Nephron (organoid): ENCODE measurements around the gene NTPCR.

Source experiments
- H3K27ac Mint-ChIP-seq, 3 experiments: 2 replicates each; pipeline ENCODE4 v1.8.0; 2020; ENCODE audit warnings: mixed read lengths in 3 of 3, mild to moderate bottlenecking in 2 of 3, moderate library complexity in 1 of 3
- H3K27me3 Mint-ChIP-seq: 2 replicates; pipeline ENCODE4 v1.8.0; 2021; ENCODE audit warnings: low read depth, mild to moderate bottlenecking, moderate library complexity, mixed read lengths
- H3K36me3 Mint-ChIP-seq: 2 replicates; pipeline ENCODE4 v1.8.0; 2020; ENCODE audit warnings: low read depth, mixed read lengths
- H3K4me1 Mint-ChIP-seq: 2 replicates; pipeline ENCODE4 v1.8.0; 2020; ENCODE audit warnings: mixed read lengths
- H3K4me3 Mint-ChIP-seq, 3 experiments: 2 replicates each; pipeline ENCODE4 v1.8.0; 2020; ENCODE audit warnings: mild to moderate bottlenecking in 3 of 3, mixed read lengths in 3 of 3, moderate library complexity in 2 of 3
- H3K9me3 Mint-ChIP-seq: 2 replicates; pipeline ENCODE4 v1.8.0; 2020; ENCODE audit warnings: mixed read lengths
- CTCF ChIP-seq, 3 experiments: fragments of 200-600 bp; sonication (generic); IDR thresholded peaks; one replicate each; pipeline ENCODE4 v1.5.0; 2021; ENCODE audit warnings: antibody characterized with exemption in 3 of 3; ENCODE audit not compliant: unreplicated experiment in 3 of 3

NTPCR gene

GRCh38 chr1:233012021-233012420 is 61.6 kb downstream of the NTPCR start:
- no peak overlapping the region for H3K27ac Mint-ChIP-seq
- no peaks in the 10 kb centered on the region for H3K9me3 Mint-ChIP-seq
- H3K4me3 Mint-ChIP-seq, result no peak overlapping the region
- H3K36me3 Mint-ChIP-seq, result peaks cover 20% of the 10 kb centered on the region
- H3K27me3 Mint-ChIP-seq, result peaks cover 5% of the 10 kb centered on the region
- H3K4me1 Mint-ChIP-seq, result peaks cover 17% of the 10 kb centered on the region
- TF ChIP-seq CTCF (IDR thresholded peaks at IDR 0.05; ENCODE audit: unreplicated experiment in 3 of 3), result no peak

- H3K27me3 Mint-ChIP-seq, result peaks cover 11% of the 10 kb centered on the region
- no peak overlapping the region for H3K4me3 Mint-ChIP-seq
- H3K4me1 Mint-ChIP-seq, result peaks cover 45% of the 10 kb centered on the region
- TF ChIP-seq CTCF (IDR thresholded peaks at IDR 0.05; ENCODE audit: unreplicated experiment in 3 of 3), result no peak
- H3K36me3 Mint-ChIP-seq, result peaks cover 20% of the 10 kb centered on the region
- no peaks in the 10 kb centered on the region for H3K9me3 Mint-ChIP-seq
- H3K27ac Mint-ChIP-seq, result no peak overlapping the region
Measured at GRCh38 chr1:233015965-233016364, 65.6 kb downstream of the NTPCR start.

- H3K27me3 Mint-ChIP-seq, result peaks cover 11% of the 10 kb centered on the region
- H3K27ac Mint-ChIP-seq, result no peak overlapping the region
- peaks cover 19% of the 10 kb centered on the region for H3K36me3 Mint-ChIP-seq
- H3K4me3 Mint-ChIP-seq, result no peak overlapping the region
- H3K9me3 Mint-ChIP-seq, result no peaks in the 10 kb centered on the region
- no peak for TF ChIP-seq CTCF (IDR thresholded peaks at IDR 0.05; ENCODE audit: unreplicated experiment in 3 of 3)
- H3K4me1 Mint-ChIP-seq, result peaks cover 45% of the 10 kb centered on the region
Measured at GRCh38 chr1:233016798-233017197, 66.4 kb downstream of the NTPCR start.

GRCh38 chr1:233019083-233019482 is 68.7 kb downstream of the NTPCR start:
- H3K27ac Mint-ChIP-seq, result peak overlapping the region; percentile 5 to 77 (median 55)
- peaks cover 51% of the 10 kb centered on the region for H3K4me1 Mint-ChIP-seq
- H3K4me3 Mint-ChIP-seq, result peak overlapping the region in 1 of 3 experiments; percentile 2
- no peaks in the 10 kb centered on the region for H3K9me3 Mint-ChIP-seq
- no peak for TF ChIP-seq CTCF (IDR thresholded peaks at IDR 0.05; ENCODE audit: unreplicated experiment in 3 of 3)
- peaks cover under 1% of the 10 kb centered on the region for H3K36me3 Mint-ChIP-seq
- H3K27me3 Mint-ChIP-seq, result peaks cover 6% of the 10 kb centered on the region

GRCh38 chr1:233019778-233020325 is 69.4 kb downstream of the NTPCR start:
- no peak overlapping the region for H3K4me3 Mint-ChIP-seq
- H3K4me1 Mint-ChIP-seq, result peaks cover 51% of the 10 kb centered on the region
- TF ChIP-seq CTCF (IDR thresholded peaks at IDR 0.05; ENCODE audit: unreplicated experiment in 3 of 3), result no peak
- no peaks in the 10 kb centered on the region for H3K36me3 Mint-ChIP-seq
- peak overlapping the region; percentile 23 to 77 (median 55) for H3K27ac Mint-ChIP-seq
- peaks cover 6% of the 10 kb centered on the region for H3K27me3 Mint-ChIP-seq
- H3K9me3 Mint-ChIP-seq, result no peaks in the 10 kb centered on the region

- Mint-ChIP-seq H3K36me3 (no peaks in the 10 kb centered on the region), H3K27ac (peak overlapping the region; percentile 23 to 77 (median 55)), H3K9me3 (no peaks in the 10 kb centered on the region), H3K4me3 (no peak overlapping the region), H3K4me1 (peaks cover 51% of the 10 kb centered on the region), H3K27me3 (peaks cover 6% of the 10 kb centered on the region)
- TF ChIP-seq CTCF (IDR thresholded peaks at IDR 0.05; ENCODE audit: unreplicated experiment in 3 of 3), result no peak
Measured at GRCh38 chr1:233020426-233020825, 70.0 kb downstream of the NTPCR start.
